GM23248 (cell line): Measurements from ENCODE around the gene GTF2H4. TPM values are rescaled to one million over a fixed set of nuclear protein-coding genes. Genes with fewer than 3 reads are reported as not detected.
A peak's percentile ranks its signal among the peaks of the same experiment; 100 is the strongest.

Source experiments
- DNase-seq: peaks from one replicate; pipeline ENCODE4 v3.0.0-alpha.2; 2015
- H2AFZ ChIP-seq: fragments of 200-600 bp; sonication (generic); 2 replicates; pipeline ENCODE4 v1.6.1; 2016; ENCODE audit warnings: antibody characterized with exemption
- H3F3A ChIP-seq: fragments of 200-600 bp; sonication (generic); 2 replicates; pipeline ENCODE4 v1.6.1; 2016; ENCODE audit warnings: mild to moderate bottlenecking, antibody characterized with exemption, mixed run types; ENCODE audit not compliant: insufficient read depth
- H3K27ac ChIP-seq: fragments of 200-600 bp; sonication (generic); 2 replicates; pipeline ENCODE4 v1.5.1; 2016; ENCODE audit warnings: mild to moderate bottlenecking
- H3K27me3 ChIP-seq: fragments of 200-600 bp; sonication (generic); replicated peaks from 2 replicates; pipeline ENCODE4 v1.6.1; 2016; ENCODE audit warnings: mild to moderate bottlenecking; ENCODE audit not compliant: insufficient read depth
- H3K36me3 ChIP-seq: fragments of 200-600 bp; sonication (generic); 2 replicates; pipeline ENCODE4 v1.6.1; 2016; ENCODE audit warnings: low read depth, mild to moderate bottlenecking
- H3K4me1 ChIP-seq: fragments of 200-600 bp; sonication (generic); 2 replicates; pipeline ENCODE4 v1.6.1; 2016; ENCODE audit warnings: mild to moderate bottlenecking; ENCODE audit not compliant: insufficient read depth
- H3K4me2 ChIP-seq: fragments of 200-600 bp; sonication (generic); one replicate; pipeline ENCODE4 v1.6.1; 2016; ENCODE audit warnings: mild to moderate bottlenecking; ENCODE audit not compliant: unreplicated experiment
- H3K4me3 ChIP-seq: fragments of 200-600 bp; sonication (generic); 2 replicates; pipeline ENCODE4 v1.5.1; 2016; ENCODE audit warnings: mild to moderate bottlenecking
- H3K79me2 ChIP-seq: fragments of 200-600 bp; sonication (generic); 2 replicates; pipeline ENCODE4 v1.6.1; 2016; ENCODE audit warnings: mild to moderate bottlenecking; ENCODE audit not compliant: insufficient read depth
- H3K9ac ChIP-seq: fragments of 200-600 bp; sonication (generic); 2 replicates; pipeline ENCODE4 v1.6.1; 2016; ENCODE audit warnings: mild to moderate bottlenecking
- H3K9me2 ChIP-seq: fragments of 200-600 bp; sonication (generic); 2 replicates; pipeline ENCODE4 v1.6.1; 2016; ENCODE audit warnings: mixed run types, mild to moderate bottlenecking, moderate library complexity; ENCODE audit not compliant: insufficient read depth
- H3K9me3 ChIP-seq: fragments of 200-600 bp; sonication (generic); one replicate; pipeline ENCODE4 v1.6.1; 2017; ENCODE audit warnings: low read depth
- H4K20me1 ChIP-seq: fragments of 200-600 bp; sonication (generic); 2 replicates; pipeline ENCODE4 v1.6.0; 2016; ENCODE audit not compliant: insufficient read depth
- EZH2 ChIP-seq: fragments of 200-600 bp; sonication (generic); IDR thresholded peaks from 2 replicates; pipeline ENCODE4 v1.6.1; 2018; ENCODE audit warnings: antibody characterized with exemption, mild to moderate bottlenecking; ENCODE audit not compliant: insufficient read depth, poor library complexity, severe bottlenecking
- EZH2phosphoT487 ChIP-seq: fragments of 200-600 bp; sonication (generic); IDR thresholded peaks from 2 replicates; pipeline ENCODE4 v1.6.1; 2018; ENCODE audit warnings: antibody characterized with exemption, moderate library complexity, mild to moderate bottlenecking, low read depth; ENCODE audit not compliant: insufficient read depth
- WGBS, 2 experiments: methylation state at CpG; one replicate each; pipeline ENCODE4 v1.1.6; 2015 to 2017; ENCODE audit warnings: low lambda C conversion rate in 2 of 2, low coverage in 1 of 2; ENCODE audit errors: missing lambda C conversion rate in 2 of 2; 5-methylcytosine and 5-hydroxymethylcytosine counted together
- in situ Hi-C: fragments of 300-500 bp; cut with MboI; formaldehyde crosslinking; loops from 2 replicates; pipeline ENCODE4 v1.15.0; 2020
- polyA plus RNA-seq: library from polyadenylated mRNA; unstranded; fragments of >200 nt; fragmentation: Nextera tagmentation; extraction: Ambion mirVana; gene quantifications from 2 replicates; pipeline ENCODE4 v1.2.1, GENCODE V29; 2016
- total RNA-seq: library from RNA; depleted of rRNA; stranded (reverse); fragments of >200 nt; shearing (Covaris generic); gene quantifications from 2 replicates; pipeline ENCODE4 v1.2.3, GENCODE V29; 2014

Gene GTF2H4
- total and polyA plus RNA-seq, 2 experiments from 2014 or later, result 5.3 to 21.7 TPM

DNA sequence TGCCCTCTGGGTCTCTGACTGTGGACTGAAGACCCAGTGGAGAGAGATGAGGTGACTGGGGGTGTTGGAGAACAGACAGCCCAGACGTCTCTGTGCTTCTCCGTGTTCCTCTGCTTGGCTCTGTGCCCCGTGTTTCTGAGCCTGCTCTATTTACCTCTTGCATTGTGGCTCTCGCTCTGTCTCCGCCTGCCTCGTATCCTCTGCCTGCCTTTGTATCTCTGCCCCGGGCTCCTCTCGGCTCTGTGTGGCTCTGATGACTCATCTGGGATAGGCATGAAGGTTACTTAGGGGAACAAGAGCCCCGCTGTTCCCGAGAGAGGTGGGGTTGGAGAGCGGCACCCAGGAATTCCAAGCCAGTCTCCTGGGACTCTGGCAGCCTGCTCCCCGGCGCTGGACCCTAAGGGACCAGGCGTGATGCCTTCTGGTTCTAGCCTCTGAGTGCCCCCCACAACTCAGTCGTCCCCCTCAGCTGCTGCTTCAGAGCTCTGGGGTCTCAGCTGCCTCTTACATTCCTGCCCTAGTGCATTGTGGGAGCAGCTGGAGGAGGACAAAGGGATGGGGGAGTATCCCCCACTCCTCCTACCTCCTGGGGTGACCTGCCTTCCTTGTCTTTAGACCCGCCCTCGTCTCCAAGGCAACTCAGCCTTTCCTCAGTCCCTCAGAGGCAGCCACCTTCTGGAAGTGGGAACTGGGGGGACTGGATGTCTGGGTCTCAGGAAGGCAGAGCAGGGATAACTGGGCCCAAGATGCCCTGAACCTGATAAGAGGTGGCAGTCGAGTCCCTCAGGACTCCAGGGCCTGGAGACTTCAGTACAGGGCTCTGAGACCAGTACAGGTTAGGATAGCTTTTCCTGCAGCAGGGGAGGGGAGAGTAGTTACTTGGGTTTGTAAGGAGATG lies 21.8 kb upstream of the GTF2H4 start:
- in situ Hi-C loops, result no loop called here
- H3K36me3 ChIP-seq, result no peaks in the 10 kb centered on the region
- peaks cover 35% of the 10 kb centered on the region for H3K4me1 ChIP-seq
- H3K4me2 ChIP-seq, result peak overlapping the region; percentile 84
- peak; percentile 93 for DNase-seq
- H4K20me1 ChIP-seq, result no peaks in the 10 kb centered on the region
- peaks cover 29% of the 10 kb centered on the region for H3K79me2 ChIP-seq
- H2AFZ ChIP-seq, result peak overlapping the region; percentile 21
- no peaks in the 10 kb centered on the region for H3K9me2 ChIP-seq
- H3K27ac ChIP-seq, result peak overlapping the region; percentile 89
- TF ChIP-seq EZH2, result no peak
- no peak for TF ChIP-seq EZH2phosphoT487
- no peaks in the 10 kb centered on the region for H3K27me3 ChIP-seq
- H3K9me3 ChIP-seq, result no peaks in the 10 kb centered on the region
- WGBS, 2 experiments, result 21 to 22% methylated on average over 18 of the region's 18 CpGs
- H3K9ac ChIP-seq, result peak overlapping the region; percentile 74
- peaks cover 31% of the 10 kb centered on the region for H3F3A ChIP-seq
- H3K4me3 ChIP-seq, result peak overlapping the region; percentile 72

DNA sequence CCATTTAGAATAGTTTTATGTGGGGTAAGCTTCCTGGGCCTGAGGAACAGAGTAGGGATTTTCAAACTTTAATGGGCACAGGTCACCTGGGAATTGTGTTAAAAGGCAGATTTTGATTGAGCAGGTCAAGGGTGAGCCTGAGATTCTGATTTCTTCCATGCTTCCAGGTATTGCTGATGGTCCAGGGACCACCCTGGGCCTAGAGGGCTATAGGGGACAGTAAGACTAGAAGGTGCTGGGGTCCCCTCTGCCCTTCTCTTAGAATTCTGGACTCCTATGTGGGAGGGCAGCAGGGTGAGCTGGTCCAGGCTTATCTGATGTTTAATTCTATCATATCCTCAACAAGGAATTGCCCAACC lies 21.1 kb upstream of the GTF2H4 start:
- no peak overlapping the region for H3K4me3 ChIP-seq
- peaks cover 29% of the 10 kb centered on the region for H3K79me2 ChIP-seq
- TF ChIP-seq EZH2phosphoT487 (no peak), EZH2 (no peak)
- no peaks in the 10 kb centered on the region for H3K27me3 ChIP-seq
- no peak overlapping the region for H2AFZ ChIP-seq
- peaks cover 35% of the 10 kb centered on the region for H3K4me1 ChIP-seq
- H3K4me2 ChIP-seq, result peak overlapping the region; percentile 57
- H3K27ac ChIP-seq, result peak overlapping the region; percentile 89
- DNase-seq, result no peak
- H4K20me1 ChIP-seq, result no peaks in the 10 kb centered on the region
- peak overlapping the region; percentile 74; the same call in 1 of the 2 replicates for H3K9ac ChIP-seq
- no peaks in the 10 kb centered on the region for H3K9me2 ChIP-seq
- no peaks in the 10 kb centered on the region for H3K36me3 ChIP-seq
- no peaks in the 10 kb centered on the region for H3K9me3 ChIP-seq
- in situ Hi-C loops, result no loop called here
- H3F3A ChIP-seq, result peaks cover 31% of the 10 kb centered on the region

DNA sequence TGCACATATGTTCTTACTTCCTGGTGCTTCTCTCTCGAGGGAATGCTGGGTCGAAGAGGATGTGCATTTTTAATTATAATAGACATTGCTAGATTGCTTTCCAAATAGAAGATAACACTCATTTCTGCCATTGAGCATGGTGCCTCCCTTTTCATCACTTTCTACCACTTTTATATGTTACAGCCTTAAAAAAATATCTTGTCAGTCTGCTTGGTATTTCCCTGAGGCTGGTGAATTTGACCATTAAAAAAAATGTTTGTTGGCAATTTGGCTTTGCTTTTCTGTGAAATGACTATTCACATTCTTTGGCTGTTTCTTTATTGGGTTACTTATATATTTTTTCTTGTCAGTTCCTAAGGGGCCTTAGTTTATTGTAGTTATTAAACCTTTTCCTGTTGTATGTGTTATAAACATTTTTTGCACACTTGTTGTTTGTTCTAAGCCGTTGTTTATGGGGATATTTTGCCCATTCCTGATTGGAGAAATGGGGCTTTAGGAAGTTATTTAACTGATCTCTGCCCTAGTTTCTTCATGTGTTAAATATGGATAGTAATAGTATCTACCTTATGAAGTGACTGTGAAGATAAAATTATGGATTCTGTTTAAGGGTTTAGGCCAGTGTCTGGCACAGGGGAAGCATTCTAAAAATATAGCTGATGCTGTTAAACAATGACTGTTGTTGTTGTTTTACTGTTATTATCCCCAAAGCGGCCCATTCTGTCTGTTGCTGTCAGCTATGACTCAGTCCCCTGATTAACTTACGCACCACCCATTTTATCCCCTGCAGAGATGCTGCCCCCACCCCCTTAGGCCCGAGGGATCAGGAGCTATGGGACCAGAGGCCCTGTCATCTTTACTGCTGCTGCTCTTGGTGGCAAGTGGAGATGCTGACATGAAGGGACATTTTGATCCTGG lies 19.8 kb upstream of the GTF2H4 start:
- DNase-seq, result peak; percentile 88
- Histone ChIP-seq H3K27me3 (no peaks in the 10 kb centered on the region), H3K9me2 (no peaks in the 10 kb centered on the region), H3K36me3 (no peaks in the 10 kb centered on the region), H2AFZ (no peak overlapping the region), H3F3A (peaks cover 29% of the 10 kb centered on the region), H3K4me3 (0 out of 2 replicates have a peak overlapping the region, but pooled peaks have one; percentile 15), H3K9ac (peak overlapping the region; percentile 67), H3K4me1 (peaks cover 35% of the 10 kb centered on the region), H3K4me2 (peak overlapping the region; percentile 57), H3K9me3 (no peaks in the 10 kb centered on the region), H3K27ac (peak overlapping the region; percentile 89), H3K79me2 (peaks cover 29% of the 10 kb centered on the region), H4K20me1 (no peaks in the 10 kb centered on the region)
- in situ Hi-C loops, result no loop called here
- WGBS, 2 experiments, result 22% methylated on average over 6 of the region's 6 CpGs
- TF ChIP-seq EZH2 (no peak), EZH2phosphoT487 (no peak)

DNA sequence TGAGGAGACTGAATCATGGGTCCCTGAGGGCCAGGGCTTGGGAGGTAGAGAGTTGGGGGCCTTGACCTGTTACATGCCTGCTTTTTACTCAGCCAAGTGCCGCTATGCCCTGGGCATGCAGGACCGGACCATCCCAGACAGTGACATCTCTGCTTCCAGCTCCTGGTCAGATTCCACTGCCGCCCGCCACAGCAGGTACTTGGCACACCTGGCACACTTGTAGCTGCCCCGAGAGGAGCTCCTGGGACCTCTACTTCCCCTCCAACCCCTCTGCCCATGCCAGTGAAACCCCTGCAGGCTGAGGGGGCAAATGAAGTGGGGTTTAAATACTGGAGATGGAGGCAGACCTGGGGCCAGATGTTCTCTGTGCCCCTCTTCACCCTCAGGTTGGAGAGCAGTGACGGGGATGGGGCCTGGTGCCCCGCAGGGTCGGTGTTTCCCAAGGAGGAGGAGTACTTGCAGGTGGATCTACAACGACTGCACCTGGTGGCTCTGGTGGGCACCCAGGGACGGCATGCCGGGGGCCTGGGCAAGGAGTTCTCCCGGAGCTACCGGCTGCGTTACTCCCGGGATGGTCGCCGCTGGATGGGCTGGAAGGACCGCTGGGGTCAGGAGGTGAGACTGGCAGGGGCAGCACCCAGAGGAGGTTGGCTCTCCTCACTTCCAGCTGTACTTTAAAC lies 19.1 kb upstream of the GTF2H4 start:
- DNase-seq, result no peak
- TF ChIP-seq EZH2phosphoT487 (no peak), EZH2 (no peak)
- Histone ChIP-seq H4K20me1 (no peaks in the 10 kb centered on the region), H3K9me3 (no peaks in the 10 kb centered on the region), H3K79me2 (peaks cover 29% of the 10 kb centered on the region), H3K4me2 (peak overlapping the region; percentile 28), H3K36me3 (no peaks in the 10 kb centered on the region), H3K9ac (peak overlapping the region; percentile 67), H3K9me2 (no peaks in the 10 kb centered on the region), H3K27ac (peak overlapping the region; percentile 89), H3K4me1 (peaks cover 35% of the 10 kb centered on the region), H3F3A (peaks cover 25% of the 10 kb centered on the region), H2AFZ (no peak overlapping the region), H3K27me3 (no peaks in the 10 kb centered on the region), H3K4me3 (no peak overlapping the region)
- in situ Hi-C loops, result no loop called here
- 88 to 93% methylated on average over 14 to 18 of the region's 18 CpGs for WGBS, 2 experiments
